OCI-LY1 (cell line): Measurements from ENCODE around the gene PNCK.

Experiments used
- H2AFZ ChIP-seq: fragments of 200-600 bp; sonication (generic), shearing (Covaris generic); 2 replicates; pipeline ENCODE4 v1.6.0; 2014; ENCODE audit warnings: antibody characterized with exemption, mild to moderate bottlenecking, low read length
- H3F3A ChIP-seq: fragments of 200-600 bp; sonication (generic), shearing (Covaris generic); 2 replicates; pipeline ENCODE4 v1.6.0; 2014; ENCODE audit warnings: mild to moderate bottlenecking, antibody characterized with exemption, low read length, moderate library complexity; ENCODE audit not compliant: insufficient read depth
- H3K27ac ChIP-seq: fragments of 200-600 bp; sonication (generic); 2 replicates; pipeline ENCODE4 v1.5.1; 2014; ENCODE audit warnings: low read length, mixed run types, mild to moderate bottlenecking, low read depth; ENCODE audit not compliant: poor library complexity, severe bottlenecking
- H3K27me3 ChIP-seq: fragments of 200-600 bp; sonication (generic); 2 replicates; pipeline ENCODE4 v1.6.0; 2014; ENCODE audit warnings: antibody characterized with exemption, mild to moderate bottlenecking, low read length, moderate library complexity; ENCODE audit not compliant: insufficient read depth
- H3K36me3 ChIP-seq: fragments of 200-600 bp; sonication (generic); 2 replicates; pipeline ENCODE4 v1.6.1; 2014; ENCODE audit warnings: mild to moderate bottlenecking, antibody characterized with exemption, low read length, moderate library complexity, mixed read lengths; ENCODE audit not compliant: insufficient read depth
- H3K4me1 ChIP-seq: fragments of 200-600 bp; sonication (generic); 2 replicates; pipeline ENCODE4 v1.5.1; 2014; ENCODE audit warnings: mild to moderate bottlenecking, low read length, moderate library complexity; ENCODE audit not compliant: insufficient read depth, severe bottlenecking
- H3K4me2 ChIP-seq: fragments of 200-600 bp; sonication (generic), shearing (Covaris generic); 2 replicates; pipeline ENCODE4 v1.6.1; 2014; ENCODE audit warnings: low read length
- H3K4me3 ChIP-seq: fragments of 200-600 bp; sonication (generic); 2 replicates; pipeline ENCODE4 v1.5.1; 2014; ENCODE audit warnings: low read length, low read depth, mild to moderate bottlenecking, mixed read lengths; ENCODE audit not compliant: poor library complexity, severe bottlenecking
- H3K79me2 ChIP-seq: fragments of 200-600 bp; shearing (Covaris generic); 2 replicates; pipeline ENCODE4 v1.6.1; 2016; ENCODE audit warnings: mixed run types, low read length, mixed read lengths; ENCODE audit not compliant: insufficient read depth
- H3K9ac ChIP-seq: fragments of 200-600 bp; sonication (generic), shearing (Covaris generic); 2 replicates; pipeline ENCODE4 v1.6.1; 2014; ENCODE audit warnings: mild to moderate bottlenecking, low read length, mixed read lengths
- H3K9me2 ChIP-seq: fragments of 200-600 bp; sonication (generic), shearing (Covaris generic); 2 replicates; pipeline ENCODE4 v1.6.1; 2014; ENCODE audit warnings: low read depth, mild to moderate bottlenecking, low read length, mixed read lengths
- H3K9me3 ChIP-seq: fragments of 200-600 bp; shearing (Covaris generic); 2 replicates; pipeline ENCODE4 v1.6.1; 2014; ENCODE audit warnings: low read length, mixed read lengths
- H4K20me1 ChIP-seq: fragments of 200-600 bp; sonication (generic), shearing (Covaris generic); 2 replicates; pipeline ENCODE4 v1.6.0; 2016; ENCODE audit warnings: mild to moderate bottlenecking, low read length; ENCODE audit not compliant: insufficient read depth
- EZH2 ChIP-seq: fragments of 200-600 bp; sonication (generic), shearing (Covaris generic); IDR thresholded peaks from 2 replicates; pipeline ENCODE4 v1.8.0; 2017; ENCODE audit warnings: borderline replicate concordance, mixed run types, mild to moderate bottlenecking, antibody characterized with exemption, low read length, moderate library complexity, mixed read lengths
- TF ChIP-seq, protein P1 (sequence below): fragments of 200-600 bp; sonication (generic), shearing (Covaris generic); IDR thresholded peaks from 2 replicates; pipeline ENCODE4 v1.5.1; 2017; ENCODE audit warnings: mild to moderate bottlenecking, antibody characterized with exemption, low read length, moderate library complexity, mixed read lengths

Gene PNCK

DNA sequence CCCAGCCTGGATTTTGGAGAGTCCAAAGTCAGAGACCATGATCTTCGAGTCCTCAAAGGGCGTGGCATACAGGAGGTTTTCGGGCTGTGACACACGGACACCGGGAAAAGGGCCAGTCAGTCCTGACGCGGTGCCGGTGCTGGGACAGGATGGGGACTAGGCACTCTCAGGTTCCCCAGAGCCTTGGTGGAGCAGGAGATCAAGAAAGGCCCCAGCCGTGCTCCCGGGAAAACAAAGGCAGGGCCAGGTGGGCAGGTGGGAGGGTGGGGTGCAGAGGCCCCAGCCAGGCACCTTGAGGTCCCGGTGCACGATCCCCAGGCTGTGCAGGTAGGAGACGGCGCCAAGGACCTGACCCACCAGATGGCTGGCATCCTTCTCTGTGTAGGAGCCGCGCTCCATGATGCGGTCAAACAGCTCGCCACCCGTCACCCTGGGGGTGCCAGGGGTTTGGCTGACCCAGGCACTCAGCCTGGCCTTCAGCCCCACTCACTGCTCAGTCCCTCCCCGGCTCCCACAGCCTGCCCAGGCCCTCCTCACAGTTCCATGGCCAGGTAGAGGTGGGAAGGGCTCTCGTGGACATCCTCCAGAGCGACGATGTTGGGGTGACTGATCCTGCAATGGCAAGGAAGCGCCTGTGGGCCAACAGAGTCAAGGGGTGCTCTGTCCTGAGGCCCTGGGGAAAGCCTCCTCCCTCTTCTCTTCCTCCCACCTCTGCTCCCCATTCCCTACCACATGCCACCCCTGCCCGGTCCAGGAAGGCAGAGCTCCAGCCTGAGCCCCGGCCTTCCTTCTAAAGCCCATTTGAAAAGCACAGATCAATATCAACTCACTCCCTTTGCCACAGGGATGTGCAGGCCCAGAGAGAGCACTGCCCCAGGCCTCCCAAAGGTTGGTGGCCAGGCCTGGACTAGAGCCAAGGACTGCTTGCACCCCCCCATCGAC, 1.8 kb downstream of the PNCK start:
- no peaks in the 10 kb centered on the region for H3K9me2 ChIP-seq
- no peaks in the 10 kb centered on the region for H3K79me2 ChIP-seq
- H3F3A ChIP-seq, result no peaks in the 10 kb centered on the region
- no peaks in the 10 kb centered on the region for H3K27me3 ChIP-seq
- H3K4me3 ChIP-seq, result no peak overlapping the region
- no peak overlapping the region for H3K9ac ChIP-seq
- H3K36me3 ChIP-seq, result no peaks in the 10 kb centered on the region
- TF ChIP-seq EZH2, result no peak
- TF ChIP-seq, protein P1, sequence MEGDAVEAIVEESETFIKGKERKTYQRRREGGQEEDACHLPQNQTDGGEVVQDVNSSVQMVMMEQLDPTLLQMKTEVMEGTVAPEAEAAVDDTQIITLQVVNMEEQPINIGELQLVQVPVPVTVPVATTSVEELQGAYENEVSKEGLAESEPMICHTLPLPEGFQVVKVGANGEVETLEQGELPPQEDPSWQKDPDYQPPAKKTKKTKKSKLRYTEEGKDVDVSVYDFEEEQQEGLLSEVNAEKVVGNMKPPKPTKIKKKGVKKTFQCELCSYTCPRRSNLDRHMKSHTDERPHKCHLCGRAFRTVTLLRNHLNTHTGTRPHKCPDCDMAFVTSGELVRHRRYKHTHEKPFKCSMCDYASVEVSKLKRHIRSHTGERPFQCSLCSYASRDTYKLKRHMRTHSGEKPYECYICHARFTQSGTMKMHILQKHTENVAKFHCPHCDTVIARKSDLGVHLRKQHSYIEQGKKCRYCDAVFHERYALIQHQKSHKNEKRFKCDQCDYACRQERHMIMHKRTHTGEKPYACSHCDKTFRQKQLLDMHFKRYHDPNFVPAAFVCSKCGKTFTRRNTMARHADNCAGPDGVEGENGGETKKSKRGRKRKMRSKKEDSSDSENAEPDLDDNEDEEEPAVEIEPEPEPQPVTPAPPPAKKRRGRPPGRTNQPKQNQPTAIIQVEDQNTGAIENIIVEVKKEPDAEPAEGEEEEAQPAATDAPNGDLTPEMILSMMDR, result no peak
- H3K4me1 ChIP-seq, result peaks cover 4% of the 10 kb centered on the region
- H4K20me1 ChIP-seq, result no peaks in the 10 kb centered on the region
- no peaks in the 10 kb centered on the region for H3K9me3 ChIP-seq
- no peak overlapping the region for H3K4me2 ChIP-seq
- H2AFZ ChIP-seq, result no peak overlapping the region
- H3K27ac ChIP-seq, result no peak overlapping the region

DNA sequence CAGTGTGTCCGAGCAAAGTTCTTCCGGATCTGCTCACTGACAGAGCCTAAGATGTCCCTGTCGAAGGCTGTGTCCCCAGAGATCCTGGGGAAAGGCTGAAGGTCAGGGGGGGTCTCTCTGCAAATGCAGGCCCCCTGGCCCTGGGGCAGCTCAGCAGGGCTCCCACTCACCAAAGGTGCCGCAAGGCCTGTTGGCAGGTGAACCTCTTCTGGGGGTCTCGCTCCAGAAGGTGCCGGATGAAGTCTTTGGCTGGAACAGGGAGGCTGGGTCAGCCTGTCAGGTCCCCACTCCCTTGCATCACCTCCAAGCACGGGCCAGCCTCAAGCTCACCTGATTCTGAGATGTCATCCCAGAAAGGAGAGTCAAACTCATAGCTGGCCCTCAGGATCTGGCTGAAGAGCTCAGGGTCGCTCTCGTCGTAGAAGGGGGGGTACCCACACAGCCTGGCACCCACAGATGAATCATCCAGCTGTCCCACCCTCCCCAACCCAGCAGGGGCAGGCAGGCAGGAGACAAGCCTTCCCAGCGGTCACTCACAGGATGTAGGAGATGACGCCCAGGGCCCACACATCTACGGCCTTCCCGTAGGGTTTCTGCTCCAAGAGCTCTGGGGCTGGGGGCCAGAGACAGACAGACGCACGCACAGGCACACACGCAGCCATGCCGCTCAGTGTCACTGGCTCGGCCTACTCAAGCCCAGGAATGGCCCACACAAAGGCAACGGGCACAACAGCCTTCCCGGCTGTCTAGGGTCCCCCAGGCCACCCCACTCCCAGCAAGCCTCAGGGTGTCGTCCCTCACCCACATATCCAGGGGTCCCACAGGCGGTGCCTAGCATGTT, 2.6 kb downstream of the PNCK start:
- no peaks in the 10 kb centered on the region for H3K27me3 ChIP-seq
- no peak overlapping the region for H3K9ac ChIP-seq

DNA sequence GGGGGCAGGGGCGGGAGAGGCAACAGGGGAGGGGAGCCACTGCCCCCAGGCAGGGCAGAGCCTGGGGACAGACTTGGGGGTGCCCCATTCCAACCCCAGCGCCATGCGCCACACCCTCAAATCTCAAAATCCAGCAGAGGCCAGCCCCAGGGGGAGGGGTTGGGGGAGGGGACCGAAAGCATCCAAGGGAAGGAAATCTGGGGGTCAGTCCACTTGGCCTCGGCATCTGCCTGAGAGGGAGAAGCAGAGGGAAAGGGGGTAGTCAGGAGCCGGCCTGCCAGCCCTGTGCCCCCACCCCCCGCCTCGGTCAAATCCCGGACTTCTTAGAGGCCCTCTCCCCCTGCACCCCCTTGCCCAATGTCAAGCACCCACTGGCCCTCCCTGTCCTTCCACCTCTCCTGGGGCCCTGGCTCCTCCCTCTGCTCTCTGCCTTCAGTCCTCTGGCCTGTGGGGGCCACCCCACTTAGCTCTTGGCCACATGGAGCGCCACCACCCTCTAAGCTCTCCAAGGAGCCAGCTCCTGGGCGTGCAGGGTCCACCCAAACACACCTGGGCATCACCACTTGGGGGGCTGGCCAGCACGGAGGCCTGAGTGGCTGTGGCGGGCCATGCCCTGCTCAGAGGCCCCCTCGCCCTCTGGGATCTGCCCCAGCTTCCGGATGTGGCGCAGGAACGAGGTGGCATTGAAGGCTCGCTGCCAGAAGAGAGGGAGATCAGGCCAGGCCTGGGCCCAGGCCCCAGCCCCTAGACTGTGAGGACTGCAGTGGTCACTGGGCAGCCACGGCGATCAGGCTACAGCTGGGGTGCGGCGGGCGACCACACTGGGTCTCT, 3.5 kb downstream of the PNCK start:
- H3K36me3 ChIP-seq, result no peaks in the 10 kb centered on the region

More for the DNA sequence above, 2.6 kb downstream of the PNCK start:
- H3K79me2 ChIP-seq, result no peaks in the 10 kb centered on the region
- H3K4me1 ChIP-seq, result peaks cover 4% of the 10 kb centered on the region
- H3K36me3 ChIP-seq, result no peaks in the 10 kb centered on the region
- TF ChIP-seq EZH2, result no peak
- TF ChIP-seq, protein P1, result no peak
- H3F3A ChIP-seq, result no peaks in the 10 kb centered on the region
- no peak overlapping the region for H2AFZ ChIP-seq
- H3K9me2 ChIP-seq, result no peaks in the 10 kb centered on the region
- H3K27ac ChIP-seq, result no peak overlapping the region
- no peak overlapping the region for H3K4me3 ChIP-seq
- no peaks in the 10 kb centered on the region for H4K20me1 ChIP-seq
- H3K9me3 ChIP-seq, result no peaks in the 10 kb centered on the region
- no peak overlapping the region for H3K4me2 ChIP-seq

More for the DNA sequence above, 3.5 kb downstream of the PNCK start:
- Histone ChIP-seq H4K20me1 (no peaks in the 10 kb centered on the region), H3K4me3 (no peak overlapping the region), H3K27me3 (no peaks in the 10 kb centered on the region), H3K9me2 (no peaks in the 10 kb centered on the region), H3K79me2 (no peaks in the 10 kb centered on the region), H2AFZ (no peak overlapping the region), H3K9ac (no peak overlapping the region), H3K27ac (no peak overlapping the region), H3K4me2 (no peak overlapping the region), H3F3A (no peaks in the 10 kb centered on the region), H3K4me1 (peaks cover 4% of the 10 kb centered on the region), H3K9me3 (no peaks in the 10 kb centered on the region)
- TF ChIP-seq, protein P1, result no peak
- no peak for TF ChIP-seq EZH2
